Fibroblast of skin of scalp (primary cell): ENCODE measurements around the gene NT5C2.
A peak's percentile ranks its signal among the peaks of the same experiment; 100 is the strongest.

Experiments used
- DNase-seq: peaks from one replicate; pipeline ENCODE4 v3.0.0-alpha.2; 2013

NT5C2 gene

GRCh38 chr10:103054621-103055020 is 138.5 kb downstream of the NT5C2 start:
- no peak for DNase-seq

GRCh38 chr10:103053659-103054581 is 139.2 kb downstream of the NT5C2 start:
- peak; percentile 72 for DNase-seq

- no peak for DNase-seq
Measured at GRCh38 chr10:103049237-103049636, 143.8 kb downstream of the NT5C2 start.

GRCh38 chr10:103047381-103047780 is 145.7 kb downstream of the NT5C2 start:
- no peak for DNase-seq

GRCh38 chr10:103045961-103046360 is 147.1 kb downstream of the NT5C2 start:
- no peak for DNase-seq

GRCh38 chr10:103044942-103045489 is 148.1 kb downstream of the NT5C2 start:
- peak; percentile 90 for DNase-seq

- DNase-seq: no peak
Measured at GRCh38 chr10:103042908-103043307, 150.2 kb downstream of the NT5C2 start.

GRCh38 chr10:103042129-103042528 is 150.9 kb downstream of the NT5C2 start:
- DNase-seq: no peak

GRCh38 chr10:103041391-103041790 is 151.7 kb downstream of the NT5C2 start:
- DNase-seq: no peak

GRCh38 chr10:103040418-103040817 is 152.7 kb downstream of the NT5C2 start:
- DNase-seq: peak; percentile 82

- DNase-seq: peak; percentile 56
Measured at GRCh38 chr10:103038570-103038969, 154.5 kb downstream of the NT5C2 start.
